HS-5 (cell line): ENCODE data around the gene ERC1.

Experiments
- DNase-seq: peaks from one replicate; pipeline ENCODE4 v3.0.0-alpha.2; 2012; ENCODE audit warnings: low read depth

Gene ERC1

GRCh38 chr12:1444142-1444516 lies 453.1 kb downstream of the ERC1 start:
- no peak for DNase-seq

GRCh38 chr12:1445807-1446206 lies 454.8 kb downstream of the ERC1 start:
- DNase-seq, result no peak

GRCh38 chr12:1448336-1448735 lies 457.3 kb downstream of the ERC1 start:
- no peak for DNase-seq

- no peak for DNase-seq
Measured at GRCh38 chr12:1453810-1454209, 462.8 kb downstream of the ERC1 start.

- no peak for DNase-seq
Measured at GRCh38 chr12:1456885-1457284, 465.9 kb downstream of the ERC1 start.

GRCh38 chr12:1457901-1458300 lies 466.9 kb downstream of the ERC1 start:
- DNase-seq, result peak; percentile 88

- no peak for DNase-seq
Measured at GRCh38 chr12:1459339-1459738, 468.3 kb downstream of the ERC1 start.

- no peak for DNase-seq
Measured at GRCh38 chr12:1463073-1463905, 472.3 kb downstream of the ERC1 start.

GRCh38 chr12:1464925-1465324 lies 473.9 kb downstream of the ERC1 start:
- no peak for DNase-seq

- DNase-seq, result no peak
Measured at GRCh38 chr12:1465990-1466389, 475.0 kb downstream of the ERC1 start.

GRCh38 chr12:1466481-1467154 lies 475.6 kb downstream of the ERC1 start:
- no peak for DNase-seq

GRCh38 chr12:1467710-1468109 lies 476.7 kb downstream of the ERC1 start:
- no peak for DNase-seq

GRCh38 chr12:1469070-1469469 lies 478.0 kb downstream of the ERC1 start:
- no peak for DNase-seq

GRCh38 chr12:1470051-1470450 lies 479.0 kb downstream of the ERC1 start:
- DNase-seq, result no peak

GRCh38 chr12:1471224-1471623 lies 480.2 kb downstream of the ERC1 start:
- no peak for DNase-seq

- no peak for DNase-seq
Measured at GRCh38 chr12:1473418-1473817, 482.4 kb downstream of the ERC1 start.

- peak; percentile 99 for DNase-seq
Measured at GRCh38 chr12:1474041-1474573, 483.1 kb downstream of the ERC1 start.

- DNase-seq, result peak; percentile 89
Measured at GRCh38 chr12:1474574-1475153, 483.6 kb downstream of the ERC1 start.

- no peak for DNase-seq
Measured at GRCh38 chr12:1479645-1480044, 488.6 kb downstream of the ERC1 start.

- no peak for DNase-seq
Measured at GRCh38 chr12:1481326-1481725, 490.3 kb downstream of the ERC1 start.

GRCh38 chr12:1481906-1482305 lies 490.9 kb downstream of the ERC1 start:
- no peak for DNase-seq

- DNase-seq, result no peak
Measured at GRCh38 chr12:1488908-1489381, 497.9 kb downstream of the ERC1 start.
